Activated T-cell treated with anti-CD3 and anti-CD28 coated beads for 4 hours (primary cell): ENCODE results near the gene TAS1R2.

ENCODE experiments used
- DNase-seq: peaks from one replicate; pipeline ENCODE4 v3.0.0-alpha.2; 2020

The TAS1R2 gene

GRCh38 chr1:18796950-18797349 is 62.5 kb downstream of the TAS1R2 start:
- DNase-seq, result no peak

- DNase-seq, result no peak
Measured at GRCh38 chr1:18795002-18795689, 64.3 kb downstream of the TAS1R2 start.

- DNase-seq, result no peak
Measured at GRCh38 chr1:18794561-18794960, 64.9 kb downstream of the TAS1R2 start.

- no peak for DNase-seq
Measured at GRCh38 chr1:18794051-18794450, 65.4 kb downstream of the TAS1R2 start.

- no peak for DNase-seq
Measured at GRCh38 chr1:18793164-18793563, 66.3 kb downstream of the TAS1R2 start.

GRCh38 chr1:18792747-18793146 is 66.7 kb downstream of the TAS1R2 start:
- no peak for DNase-seq
